HepG2 (cell line): Measurements from ENCODE around the gene HIF1AN. TPM values are rescaled to one million over a fixed set of nuclear protein-coding genes. Genes with fewer than 3 reads are reported as not detected.

Experiments used
- ATAC-seq: fragments of 200-7000 bp; cut with Tn5 transposase; 3 replicates; pipeline ENCODE4 v1.9.1; 2020; ENCODE audit warnings: mild to moderate bottlenecking, moderate library complexity
- BruUV-seq: library from RNA; stranded (reverse); fragments of 400-500 nt; replicated peaks from 2 replicates; lab custom pipeline; 2021; lab: Mats Ljungman, UMichigan
- CTCF ChIA-PET: fragments of 300-600 bp; formaldehyde crosslinking; extraction: SDS; loops from one replicate; lab custom pipeline; 2021; ENCODE audit warnings: low total read pairs, inconsistent platforms, low intra/inter-chr PET ratio; lab: Yijun Ruan, JAX
- POLR2A ChIA-PET: fragments of 350-600 bp; sonication (Branson Sonifier 250); formaldehyde crosslinking; loops from one replicate; lab custom pipeline; 2020; ENCODE audit warnings: antibody characterized with exemption, inconsistent platforms; lab: Yijun Ruan, JAX
- DNase-seq: peaks from one replicate; pipeline ENCODE4 v3.0.0-alpha.2; 2015; ENCODE audit warnings: low spot score
- FAIRE-seq: peaks from 3 replicates; lab custom pipeline; 2011; peaks lifted over from hg19 to GRCh38; lab: Jason Lieb, UNC
- H2AFZ ChIP-seq: one replicate; pipeline ENCODE4 v1.6.1; 2011; ENCODE audit warnings: low read length, inconsistent platforms
- H3K27ac ChIP-seq: fragments of 300-600 bp; 3 replicates; pipeline ENCODE4 v1.8.0; 2011; ENCODE audit warnings: mixed run types, mild to moderate bottlenecking, mixed read lengths, low read length, inconsistent platforms; ENCODE audit not compliant: insufficient read depth; ENCODE audit errors: extremely low read length
- H3K27me3 ChIP-seq, 2 experiments: fragments of 200-600 bp in 1 of 2; 2 replicates in 1 of 2; 3 replicates in 1 of 2; pipeline versions ENCODE4 v1.6.0 to v1.8.0; 2011; ENCODE audit warnings: low read length in 2 of 2, mild to moderate bottlenecking in 2 of 2, moderate library complexity in 2 of 2, inconsistent platforms in 1 of 2; ENCODE audit not compliant: insufficient read depth in 2 of 2, control insufficient read depth in 1 of 2
- H3K36me3 ChIP-seq, 2 experiments: fragments of 200-600 bp in 1 of 2; replicated peaks in 1 of 2; 2 replicates in 1 of 2; 3 replicates in 1 of 2; pipeline versions ENCODE4 v1.5.1 to v1.8.0; 2011; ENCODE audit warnings: low read length in 2 of 2, inconsistent platforms in 1 of 2; ENCODE audit not compliant: insufficient read depth in 2 of 2, control insufficient read depth in 1 of 2
- H3K4me1 ChIP-seq: 2 replicates; pipeline ENCODE4 v1.5.1; 2012; ENCODE audit warnings: low read length, inconsistent platforms; ENCODE audit not compliant: insufficient read depth
- H3K4me2 ChIP-seq: 2 replicates; pipeline ENCODE4 v1.6.0; 2011; ENCODE audit warnings: low read depth, low read length, inconsistent platforms
- H3K4me3 ChIP-seq, 3 experiments: fragments of 200-600 bp in 1 of 3; sonication (generic), shearing (Covaris generic) in 1 of 3; replicated peaks in 1 of 3; 2 replicates each; pipeline ENCODE4 v1.5.1; 2011 to 2016; ENCODE audit warnings: low read length in 3 of 3, inconsistent platforms in 2 of 3, low read depth in 2 of 3, mild to moderate bottlenecking in 2 of 3, control low read depth in 1 of 3, mixed read lengths in 1 of 3; ENCODE audit not compliant: insufficient read depth in 1 of 3
- H3K79me2 ChIP-seq: one replicate; pipeline ENCODE4 v1.6.1; 2011; ENCODE audit warnings: low read length, inconsistent platforms; ENCODE audit not compliant: insufficient read depth
- H3K9ac ChIP-seq: 2 replicates; pipeline ENCODE4 v1.6.0; 2011; ENCODE audit warnings: mild to moderate bottlenecking, low read depth, low read length, inconsistent platforms; ENCODE audit not compliant: insufficient read depth
- H3K9me3 ChIP-seq: 2 replicates; pipeline ENCODE4 v1.5.1; 2012; ENCODE audit warnings: mild to moderate bottlenecking, low read length
- H4K20me1 ChIP-seq: 2 replicates; pipeline ENCODE4 v1.6.0; 2011; ENCODE audit warnings: inconsistent platforms, mild to moderate bottlenecking, low read length, moderate library complexity; ENCODE audit not compliant: insufficient read depth
- ETV6 ChIP-seq: sonication (generic); formaldehyde crosslinking; conservative IDR thresholded peaks from 2 replicates; pipeline ENCODE4 v1.4.0; 2020; ENCODE audit warnings: missing genetic modification reagents
- HHEX ChIP-seq: IDR thresholded peaks from 2 replicates; pipeline ENCODE4 v1.6.1; 2016; ENCODE audit warnings: control low read depth
- ISX ChIP-seq: sonication (generic); formaldehyde crosslinking; conservative IDR thresholded peaks from 2 replicates; pipeline ENCODE4 v1.5.0; 2020; ENCODE audit warnings: missing genetic modification reagents
- KAT8 ChIP-seq: IDR thresholded peaks from 2 replicates; pipeline ENCODE4 v1.6.1; 2016; ENCODE audit warnings: missing genetic modification reagents, missing compliant biosample characterization
- MTA1 ChIP-seq: sonication (generic); formaldehyde crosslinking; IDR thresholded peaks from 2 replicates; pipeline ENCODE4 v1.4.0; 2020; ENCODE audit warnings: missing genetic modification reagents, mild to moderate bottlenecking, borderline replicate concordance
- MYC ChIP-seq: sonication (generic); formaldehyde crosslinking; IDR thresholded peaks from 2 replicates; pipeline ENCODE4 v1.9.0; 2021; ENCODE audit warnings: missing genetic modification reagents, borderline replicate concordance
- NR2C2 ChIP-seq: sonication (generic); formaldehyde crosslinking; IDR thresholded peaks from 2 replicates; pipeline ENCODE4 v1.4.0; 2020; ENCODE audit warnings: missing genetic modification reagents, mild to moderate bottlenecking, moderate library complexity, borderline replicate concordance
- SOX6 ChIP-seq, 2 experiments: fragments of 450-650 bp in 1 of 2; sonication (generic) in 1 of 2; formaldehyde crosslinking in 1 of 2; IDR thresholded peaks; 2 replicates each; pipeline versions ENCODE4 v1.4.0 to v1.6.1; 2017 to 2020; ENCODE audit warnings: antibody characterized with exemption in 1 of 2, mild to moderate bottlenecking in 1 of 2, missing genetic modification reagents in 1 of 2
- TP53 ChIP-seq: sonication (generic); formaldehyde crosslinking; conservative IDR thresholded peaks from 2 replicates; pipeline ENCODE4 v1.4.0; 2020; ENCODE audit warnings: missing genetic modification reagents
- ZNF205 ChIP-seq: IDR thresholded peaks from 2 replicates; pipeline ENCODE4 v1.6.1; 2018; ENCODE audit warnings: missing biosample characterization, missing genetic modification reagents
- ZNF235 ChIP-seq: sonication (generic); formaldehyde crosslinking; IDR thresholded peaks from 2 replicates; pipeline ENCODE4 v1.8.1; 2023; ENCODE audit warnings: mild to moderate bottlenecking, missing genetic modification reagents, borderline replicate concordance
- ZNF282 ChIP-seq: fragments of 450-650 bp; IDR thresholded peaks from 2 replicates; pipeline ENCODE4 v1.6.1; 2018; ENCODE audit not compliant: partially characterized antibody
- ZNF496 ChIP-seq: sonication (generic); formaldehyde crosslinking; IDR thresholded peaks from 2 replicates; pipeline ENCODE4 v1.8.1; 2023; ENCODE audit warnings: mild to moderate bottlenecking, moderate library complexity, missing genetic modification reagents; ENCODE audit not compliant: insufficient replicate concordance
- ZNF713 ChIP-seq: sonication (generic); formaldehyde crosslinking; IDR thresholded peaks from 2 replicates; pipeline ENCODE4 v1.4.0; 2020; ENCODE audit warnings: mild to moderate bottlenecking, missing genetic modification reagents
- WGBS: methylation state at CpG from one replicate; pipeline ENCODE4 v1.1.6; 2017; ENCODE audit warnings: low lambda C conversion rate; 5-methylcytosine and 5-hydroxymethylcytosine counted together
- in situ Hi-C: cut with HindIII; loops from 2 replicates; pipeline ENCODE4 v1.10.0; 2017; ENCODE audit warnings: low pct_unique_long_range_greater_than_20kb; ENCODE audit not compliant: extremely low pct_ligation_motif_present
- intact Hi-C: fragments of 100-400 bp; cut with micrococcal nuclease; formaldehyde crosslinking; loops from one replicate; pipeline ENCODE4 v1.10.0; 2022; ENCODE audit not compliant: unreplicated experiment
- polyA plus RNA-seq, 8 experiments: library from polyadenylated mRNA; depleted of rRNA in 3 of 8; stranded (reverse) in 7 of 8; unstranded in 1 of 8; fragments of >200 nt; fragmentation: Illumina TruSeq in 4 of 8; extraction: Trizol in 4 of 8; gene quantifications; 2 replicates each; pipeline versions ENCODE4 v1.2.1 to v1.2.3, GENCODE V29; 2011 to 2016; ENCODE audit warnings: low read depth in 4 of 8, missing spikeins in 1 of 8, mixed read lengths in 1 of 8; ENCODE audit not compliant: insufficient read depth in 1 of 8
- total RNA-seq, 5 experiments: library from RNA; depleted of rRNA; stranded (reverse); fragments of >200 nt; fragmentation: Illumina TruSeq; extraction: Trizol; gene quantifications; 2 replicates each; pipeline ENCODE4 v1.2.3, GENCODE V29; 2016; ENCODE audit warnings: low read depth in 1 of 5
- TF ChIP-seq, protein P1 (sequence below): sonication (generic); formaldehyde crosslinking; IDR thresholded peaks from 2 replicates; pipeline ENCODE4 v1.8.0; 2022; ENCODE audit warnings: mild to moderate bottlenecking, missing genetic modification reagents
- TF ChIP-seq, protein P2 (sequence below): sonication (generic); formaldehyde crosslinking; IDR thresholded peaks from one replicate; pipeline ENCODE4 v1.5.1; 2020; ENCODE audit warnings: mild to moderate bottlenecking, missing genetic modification reagents; ENCODE audit errors: not compliant biosample characterization

Gene HIF1AN
- total and polyA plus RNA-seq, 2 of the 13 experiments (the other 11 are each of a cell fraction or from before 2014, with no cell fraction given) = 8.6 to 10.7 TPM

DNA sequence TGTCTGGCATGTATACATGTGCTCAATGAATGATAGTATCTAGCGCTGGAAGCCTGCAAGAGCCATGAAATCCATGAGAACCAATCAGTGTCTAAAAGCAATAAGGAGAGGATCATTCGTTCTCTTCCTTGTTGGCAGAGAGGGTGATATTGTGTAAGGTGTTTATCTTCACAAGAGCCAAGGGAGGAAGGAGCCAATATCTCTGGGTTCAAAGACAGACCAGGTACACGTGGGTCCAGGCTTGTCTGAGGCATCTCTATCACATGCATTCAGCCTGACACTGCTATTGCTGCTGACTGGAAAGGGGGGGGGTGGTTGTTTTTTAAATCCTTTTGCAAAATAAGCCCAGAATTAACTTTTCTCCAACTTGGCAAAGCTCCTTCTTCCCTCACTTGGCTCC, 20.1 kb upstream of the HIF1AN start:
- ATAC-seq = no peak
- 88% methylated on average over 3 of the region's 3 CpGs for WGBS
- POLR2A ChIA-PET = no interaction called here

More for the DNA sequence above, 20.1 kb upstream of the HIF1AN start:
- intact Hi-C loops = loop anchor here (5.0 kb wide), 1 partner anchor 33 kb away; no protein-coding TSS in a partner anchor
- Histone ChIP-seq H3K9ac (no peak overlapping the region), H3K27ac (no peak overlapping the region), H3K4me2 (no peak overlapping the region), H3K4me3 (no peak overlapping the region), H2AFZ (no peak overlapping the region), H3K27me3 (no peaks in the 10 kb centered on the region), H3K79me2 (no peaks in the 10 kb centered on the region), H3K9me3 (no peaks in the 10 kb centered on the region), H3K4me1 (peaks cover 14% of the 10 kb centered on the region), H4K20me1 (no peaks in the 10 kb centered on the region), H3K36me3 (no peaks in the 10 kb centered on the region)
- FAIRE-seq (no peak), DNase-seq (no peak)
- CTCF ChIA-PET = no interaction called here
- no TSS peak for BruUV-seq
- in situ Hi-C loops = no loop called here
- TF ChIP-seq ZNF282 = no peak
- TF ChIP-seq NR2C2 (CRISPR knock-in tag) = no peak
- no peak for TF ChIP-seq ZNF205 (CRISPR knock-in tag)
- no peak for TF ChIP-seq ISX
- no peak for TF ChIP-seq KAT8
- TF ChIP-seq MYC (CRISPR knock-in tag) = no peak
- no peak for TF ChIP-seq TP53 (CRISPR knock-in tag)
- no peak for TF ChIP-seq ZNF713 (CRISPR knock-in tag)
- TF ChIP-seq SOX6 (IDR thresholded peaks at IDR 0.05) = no peak
- TF ChIP-seq SOX6 (CRISPR knock-in tag; IDR thresholded peaks at IDR 0.05) = no peak
- no peak for TF ChIP-seq ZNF235
- TF ChIP-seq, protein P1, sequence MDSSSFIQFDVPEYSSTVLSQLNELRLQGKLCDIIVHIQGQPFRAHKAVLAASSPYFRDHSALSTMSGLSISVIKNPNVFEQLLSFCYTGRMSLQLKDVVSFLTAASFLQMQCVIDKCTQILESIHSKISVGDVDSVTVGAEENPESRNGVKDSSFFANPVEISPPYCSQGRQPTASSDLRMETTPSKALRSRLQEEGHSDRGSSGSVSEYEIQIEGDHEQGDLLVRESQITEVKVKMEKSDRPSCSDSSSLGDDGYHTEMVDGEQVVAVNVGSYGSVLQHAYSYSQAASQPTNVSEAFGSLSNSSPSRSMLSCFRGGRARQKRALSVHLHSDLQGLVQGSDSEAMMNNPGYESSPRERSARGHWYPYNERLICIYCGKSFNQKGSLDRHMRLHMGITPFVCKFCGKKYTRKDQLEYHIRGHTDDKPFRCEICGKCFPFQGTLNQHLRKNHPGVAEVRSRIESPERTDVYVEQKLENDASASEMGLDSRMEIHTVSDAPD (CRISPR knock-in tag) = no peak
- TF ChIP-seq ETV6 (CRISPR knock-in tag) = no peak
- TF ChIP-seq MTA1 (CRISPR knock-in tag) = no peak
- TF ChIP-seq, protein P2, sequence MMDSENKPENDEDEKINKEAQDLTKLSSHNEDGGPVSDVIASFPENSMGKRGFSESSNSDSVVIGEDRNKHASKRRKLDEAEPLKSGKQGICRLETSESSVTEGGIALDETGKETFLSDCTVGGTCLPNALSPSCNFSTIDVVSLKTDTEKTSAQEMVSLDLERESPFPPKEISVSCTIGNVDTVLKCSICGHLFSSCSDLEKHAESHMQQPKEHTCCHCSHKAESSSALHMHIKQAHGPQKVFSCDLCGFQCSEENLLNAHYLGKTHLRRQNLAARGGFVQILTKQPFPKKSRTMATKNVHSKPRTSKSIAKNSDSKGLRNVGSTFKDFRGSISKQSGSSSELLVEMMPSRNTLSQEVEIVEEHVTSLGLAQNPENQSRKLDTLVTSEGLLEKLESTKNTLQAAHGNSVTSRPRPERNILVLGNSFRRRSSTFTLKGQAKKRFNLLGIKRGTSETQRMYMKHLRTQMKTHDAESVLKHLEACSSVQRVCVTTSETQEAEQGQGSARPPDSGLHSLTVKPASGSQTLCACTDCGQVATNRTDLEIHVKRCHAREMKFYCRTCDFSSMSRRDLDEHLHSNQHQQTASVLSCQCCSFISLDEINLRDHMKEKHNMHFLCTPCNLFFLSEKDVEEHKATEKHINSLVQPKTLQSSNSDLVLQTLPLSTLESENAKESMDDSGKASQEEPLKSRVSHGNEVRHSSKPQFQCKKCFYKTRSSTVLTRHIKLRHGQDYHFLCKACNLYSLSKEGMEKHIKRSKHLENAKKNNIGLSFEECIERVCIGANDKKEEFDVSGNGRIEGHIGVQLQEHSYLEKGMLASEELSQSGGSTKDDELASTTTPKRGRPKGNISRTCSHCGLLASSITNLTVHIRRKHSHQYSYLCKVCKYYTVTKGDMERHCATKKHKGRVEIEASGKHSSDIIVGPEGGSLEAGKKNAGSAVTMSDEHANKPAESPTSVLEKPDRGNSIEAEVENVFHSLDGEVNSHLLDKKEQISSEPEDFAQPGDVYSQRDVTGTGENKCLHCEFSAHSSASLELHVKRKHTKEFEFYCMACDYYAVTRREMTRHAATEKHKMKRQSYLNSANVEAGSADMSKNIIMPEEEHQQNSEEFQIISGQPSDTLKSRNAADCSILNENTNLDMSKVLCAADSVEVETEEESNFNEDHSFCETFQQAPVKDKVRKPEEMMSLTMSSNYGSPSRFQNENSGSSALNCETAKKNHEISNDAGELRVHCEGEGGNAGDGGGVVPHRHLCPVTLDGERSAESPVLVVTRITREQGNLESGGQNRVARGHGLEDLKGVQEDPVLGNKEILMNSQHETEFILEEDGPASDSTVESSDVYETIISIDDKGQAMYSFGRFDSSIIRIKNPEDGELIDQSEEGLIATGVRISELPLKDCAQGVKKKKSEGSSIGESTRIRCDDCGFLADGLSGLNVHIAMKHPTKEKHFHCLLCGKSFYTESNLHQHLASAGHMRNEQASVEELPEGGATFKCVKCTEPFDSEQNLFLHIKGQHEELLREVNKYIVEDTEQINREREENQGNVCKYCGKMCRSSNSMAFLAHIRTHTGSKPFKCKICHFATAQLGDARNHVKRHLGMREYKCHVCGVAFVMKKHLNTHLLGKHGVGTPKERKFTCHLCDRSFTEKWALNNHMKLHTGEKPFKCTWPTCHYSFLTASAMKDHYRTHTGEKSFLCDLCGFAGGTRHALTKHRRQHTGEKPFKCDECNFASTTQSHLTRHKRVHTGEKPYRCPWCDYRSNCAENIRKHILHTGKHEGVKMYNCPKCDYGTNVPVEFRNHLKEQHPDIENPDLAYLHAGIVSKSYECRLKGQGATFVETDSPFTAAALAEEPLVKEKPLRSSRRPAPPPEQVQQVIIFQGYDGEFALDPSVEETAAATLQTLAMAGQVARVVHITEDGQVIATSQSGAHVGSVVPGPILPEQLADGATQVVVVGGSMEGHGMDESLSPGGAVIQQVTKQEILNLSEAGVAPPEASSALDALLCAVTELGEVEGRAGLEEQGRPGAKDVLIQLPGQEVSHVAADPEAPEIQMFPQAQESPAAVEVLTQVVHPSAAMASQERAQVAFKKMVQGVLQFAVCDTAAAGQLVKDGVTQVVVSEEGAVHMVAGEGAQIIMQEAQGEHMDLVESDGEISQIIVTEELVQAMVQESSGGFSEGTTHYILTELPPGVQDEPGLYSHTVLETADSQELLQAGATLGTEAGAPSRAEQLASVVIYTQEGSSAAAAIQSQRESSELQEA = no peak
- TF ChIP-seq ZNF496 (CRISPR knock-in tag) = no peak
- TF ChIP-seq HHEX (CRISPR knock-in tag) = no peak
